OCI-LY3 (cell line): ENCODE results near the gene ROBO1.

ENCODE experiments used
- CTCF ChIP-seq: fragments of 200-600, 300-600 bp; sonication (generic); IDR thresholded peaks from 2 replicates; pipeline ENCODE4 v1.5.1; 2014; ENCODE audit warnings: antibody characterized with exemption, low read length, low read depth
- EZH2phosphoT487 ChIP-seq: fragments of 200-600 bp; shearing (Covaris generic); IDR thresholded peaks from 2 replicates; pipeline ENCODE4 v1.6.1; 2018; ENCODE audit warnings: antibody characterized with exemption, mixed run types, low read depth

DNA sequence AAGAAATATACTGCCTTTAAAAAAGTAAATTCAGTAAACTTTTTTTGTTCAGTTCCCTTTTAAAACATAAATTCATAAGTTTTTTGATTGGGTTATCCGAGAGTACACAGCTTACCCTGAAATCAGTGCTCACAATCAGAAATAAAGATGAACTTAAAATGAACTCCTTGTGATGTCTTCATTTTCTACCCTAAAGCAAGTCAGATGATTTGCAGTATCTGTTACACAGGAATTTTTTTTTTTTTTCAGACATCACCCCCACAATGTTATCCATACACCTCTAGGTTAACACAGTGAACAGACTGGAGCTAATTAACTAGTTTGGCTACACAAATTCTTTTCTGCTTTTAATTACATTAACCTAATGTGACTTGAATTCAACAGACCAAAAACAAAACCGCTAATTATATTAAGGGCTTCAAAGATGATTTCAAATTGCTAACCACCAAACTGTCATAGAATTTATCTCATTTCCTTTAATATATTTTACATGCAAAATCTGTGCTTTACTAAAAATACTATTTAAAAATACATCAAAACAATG lies 1042.0 kb downstream of the ROBO1 start:
- no peak for TF ChIP-seq CTCF
- TF ChIP-seq EZH2phosphoT487, result no peak
